ENCODE measurements around the gene ULK3.

GRCh38 chr15:74832826-74833225 is 10.1 kb downstream of the ULK3 start:
- TF ChIP-seq CTCF (IDR thresholded peaks at IDR 0.05 in 4 of 5, conservative IDR thresholded peaks at IDR 0.05 in 1 of 5) (no peak), POLR2A (IDR thresholded peaks at IDR 0.05) (no peak)
